Measurements from ENCODE around the gene CACNG4.
A peak's percentile ranks its signal among the peaks of the same experiment; 100 is the strongest.
"Not testable (repeated sequence)": the region's sequence is repeated elsewhere in the genome, so short reads cannot be mapped to it uniquely, and the experiment has no call there.

CACNG4 gene

GRCh38 chr17:66965801-66966262, 1.3 kb downstream of the CACNG4 start:
- DNase-seq = peak; percentile 19 to 41

- no peak for DNase-seq
Observed at GRCh38 chr17:66966298-66966697, 1.8 kb downstream of the CACNG4 start.

DNA sequence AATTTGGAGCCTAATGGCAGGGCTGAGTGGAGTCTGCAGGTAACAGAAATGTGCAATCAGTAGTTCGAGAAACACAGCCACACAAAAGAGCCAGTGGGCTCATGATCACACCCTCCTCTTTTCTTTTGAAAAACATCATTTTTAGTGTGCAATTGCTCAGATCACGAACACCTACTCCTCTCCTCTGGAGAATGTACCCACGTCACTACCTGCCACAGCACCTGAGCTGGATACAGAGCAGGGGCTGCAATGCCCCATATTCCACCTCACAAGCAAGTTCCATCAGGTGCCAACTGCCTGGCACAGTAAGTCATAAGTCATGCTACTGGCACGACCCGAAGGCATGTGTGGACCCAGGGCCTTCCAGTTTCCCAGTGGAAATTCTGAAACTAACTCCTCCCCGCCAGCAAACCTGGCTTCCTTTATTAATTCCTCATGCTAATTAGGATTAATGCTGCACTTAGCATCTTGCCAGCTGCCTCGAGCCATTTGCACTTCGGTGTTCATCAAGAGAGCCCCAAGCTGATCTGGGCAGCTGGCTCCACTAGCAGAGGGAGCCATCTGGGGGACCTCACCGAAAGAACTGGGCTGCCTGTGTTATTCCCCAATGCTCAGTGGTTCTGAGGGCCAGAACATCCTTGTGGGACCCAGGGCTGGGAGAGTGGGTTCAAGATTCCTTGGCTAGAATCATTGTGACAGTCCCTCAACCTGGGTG, 2.4 kb downstream of the CACNG4 start:
- peak; percentile 89 to 98 for DNase-seq

- DNase-seq = peak; percentile 64 to 82
Observed at GRCh38 chr17:66967837-66968543, 3.5 kb downstream of the CACNG4 start.

- no peak for DNase-seq
Observed at GRCh38 chr17:66968916-66969315, 4.4 kb downstream of the CACNG4 start.

- DNase-seq = no peak
Observed at GRCh38 chr17:66970140-66970539, 5.6 kb downstream of the CACNG4 start.

DNA sequence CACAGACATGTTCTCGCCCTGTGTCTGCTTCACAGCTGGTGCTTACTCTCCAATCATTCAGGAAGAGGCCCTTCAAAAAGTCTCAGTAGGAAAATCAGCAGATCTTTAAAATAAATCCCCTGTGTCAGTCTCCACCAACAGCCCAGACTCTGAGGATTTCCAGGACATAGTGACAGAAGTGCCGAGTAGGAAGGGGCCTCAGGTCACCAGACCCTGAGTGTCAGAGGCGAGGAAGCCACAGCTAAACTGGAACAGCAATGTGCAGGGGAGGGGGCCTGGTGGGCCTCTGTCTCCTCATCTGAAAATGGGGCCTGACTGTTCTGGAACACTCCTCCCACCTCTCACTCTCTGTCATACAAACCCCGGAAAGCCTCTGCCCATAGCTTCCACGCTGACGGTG, 6.3 kb downstream of the CACNG4 start:
- DNase-seq = peak in 1 of 2 experiments; percentile 29

- DNase-seq = peak in 1 of 2 experiments; percentile 22
Observed at GRCh38 chr17:66971264-66971663, 6.8 kb downstream of the CACNG4 start.

GRCh38 chr17:66971730-66972441, 7.4 kb downstream of the CACNG4 start:
- no peak for DNase-seq

GRCh38 chr17:66972442-66972830, 7.9 kb downstream of the CACNG4 start:
- DNase-seq = not testable (repeated sequence)

- no peak for DNase-seq
Observed at GRCh38 chr17:66975188-66975587, 10.7 kb downstream of the CACNG4 start.

DNA sequence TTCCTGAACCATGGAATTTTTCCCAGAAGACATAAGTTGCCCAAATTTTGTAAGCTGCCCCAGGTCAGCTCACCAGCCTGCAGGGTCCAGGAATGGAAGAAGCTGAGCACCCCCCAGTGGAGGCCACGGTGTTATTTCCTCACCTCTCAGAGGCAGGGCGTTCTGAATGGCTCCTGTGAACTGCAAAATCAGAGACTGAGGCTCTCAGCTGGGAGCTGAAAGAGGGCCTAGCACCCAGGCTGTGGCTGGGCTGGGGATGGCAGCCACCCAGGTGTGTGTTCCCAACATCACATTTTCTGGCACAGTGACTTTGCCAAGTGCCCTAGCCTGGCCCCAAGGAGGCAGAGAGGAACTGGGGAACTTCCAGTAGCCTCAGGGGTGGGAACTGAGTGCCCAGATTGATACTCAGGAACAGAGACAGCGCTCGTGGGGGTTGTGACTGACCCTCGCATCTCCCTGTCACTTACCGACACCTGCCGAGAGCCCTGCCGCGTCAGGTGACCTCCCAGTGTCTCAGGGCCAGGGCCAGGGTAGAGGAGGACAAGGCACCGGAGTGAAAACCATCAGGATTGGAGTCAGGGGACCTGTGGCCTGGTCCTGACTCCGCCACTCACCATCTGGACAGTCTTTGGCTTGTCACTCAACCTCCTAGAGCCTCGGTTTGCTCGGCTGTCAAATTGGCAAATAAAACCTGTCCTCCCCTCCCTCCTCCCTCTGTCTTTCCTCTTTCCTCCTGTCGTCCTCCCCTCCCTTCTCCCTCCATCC, 11.3 kb downstream of the CACNG4 start:
- DNase-seq = peak; percentile 22 to 68

DNA sequence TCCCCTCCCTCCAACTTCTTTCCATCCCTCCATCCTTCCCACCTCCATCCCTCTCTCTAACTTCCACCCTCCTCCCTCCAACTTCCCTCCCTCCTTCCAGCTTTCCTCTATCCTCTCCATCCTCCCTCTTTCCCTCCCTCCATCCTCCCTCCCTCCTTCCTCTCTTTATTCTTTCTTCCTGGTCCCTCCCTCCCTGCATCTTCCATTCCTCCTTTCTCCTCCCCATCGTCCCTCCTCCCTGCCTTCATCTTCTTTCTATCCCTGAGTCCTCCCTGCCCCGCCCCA, 11.8 kb downstream of the CACNG4 start:
- DNase-seq = no peak

DNA sequence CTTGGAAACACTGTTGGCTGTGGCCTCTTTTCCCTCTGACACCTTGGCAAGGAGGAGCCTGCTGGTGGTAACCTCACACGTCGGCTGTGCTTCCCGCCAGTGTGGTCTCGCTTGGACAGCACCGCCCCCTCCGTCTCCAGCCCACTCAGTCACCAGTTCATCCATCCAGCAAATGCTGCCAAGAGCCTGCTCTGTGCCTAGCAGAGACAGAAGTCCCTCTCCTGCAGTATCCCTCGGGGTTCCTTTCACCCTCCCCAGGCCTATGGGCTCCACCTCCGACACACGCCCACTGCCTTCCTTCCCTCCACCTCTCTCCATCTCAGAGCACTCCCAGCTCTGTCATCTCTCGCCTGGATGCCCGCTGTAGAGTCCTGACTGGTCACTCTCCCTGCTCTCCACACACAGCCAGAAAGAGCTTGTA, 12.3 kb downstream of the CACNG4 start:
- no peak for DNase-seq

- no peak for DNase-seq
Observed at GRCh38 chr17:66978514-66979061, 14.1 kb downstream of the CACNG4 start.

GRCh38 chr17:66980896-66981295, 16.4 kb downstream of the CACNG4 start:
- no peak for DNase-seq

DNA sequence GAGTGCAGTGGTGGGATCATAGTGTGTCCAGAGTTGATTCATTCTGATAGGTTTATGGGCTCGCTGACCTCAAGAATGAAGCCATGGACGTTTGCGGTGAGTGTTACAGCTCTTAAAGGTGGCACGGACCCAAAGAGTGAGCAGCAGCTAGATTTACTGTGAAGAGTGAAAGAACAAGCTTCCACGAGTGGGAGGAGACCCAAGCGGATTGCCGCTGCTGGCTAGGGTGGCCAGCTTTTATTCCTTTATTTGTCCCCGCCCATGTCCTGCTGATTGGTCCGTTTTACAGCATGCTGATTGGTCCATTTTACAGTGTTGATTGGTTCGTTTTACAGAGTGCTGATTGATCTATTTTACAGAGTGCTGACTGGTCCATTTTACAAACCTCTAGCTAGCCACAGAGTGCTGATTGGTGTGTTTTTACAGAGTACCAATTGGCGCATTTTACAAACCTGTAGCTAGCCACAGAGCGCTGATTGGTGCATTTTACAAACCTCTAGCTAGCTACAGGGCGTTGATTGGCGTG, 17.5 kb downstream of the CACNG4 start:
- no peak for DNase-seq

DNA sequence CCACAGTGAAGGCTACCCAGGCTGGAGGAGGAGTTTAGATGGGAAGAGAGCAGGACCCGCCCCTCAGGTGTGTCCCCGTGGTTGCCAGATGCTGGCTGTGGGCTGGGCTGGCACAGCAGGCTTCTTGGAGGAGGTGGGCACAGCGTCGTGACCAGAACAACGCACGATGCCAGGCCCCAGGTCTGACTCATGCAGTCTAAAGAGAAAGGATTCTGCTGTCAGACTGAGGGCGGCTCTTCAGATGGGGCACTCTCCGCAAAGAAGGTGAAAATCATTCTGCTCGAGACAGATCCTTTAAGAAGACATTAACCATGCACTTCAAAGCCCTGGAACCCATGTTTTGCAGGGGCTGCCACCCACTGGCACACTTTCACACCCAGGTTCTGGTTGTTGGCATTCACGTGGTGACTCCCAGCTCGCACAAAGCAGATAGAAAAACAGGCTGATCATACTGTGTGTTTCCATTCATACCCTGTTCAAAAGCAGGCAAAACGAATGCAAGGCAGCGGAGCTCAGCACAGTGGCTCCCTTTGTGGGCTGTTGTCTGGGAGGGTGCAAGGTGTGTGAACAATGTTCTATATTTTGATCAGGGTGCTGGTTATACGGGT, 19.0 kb downstream of the CACNG4 start:
- no peak for DNase-seq

DNA sequence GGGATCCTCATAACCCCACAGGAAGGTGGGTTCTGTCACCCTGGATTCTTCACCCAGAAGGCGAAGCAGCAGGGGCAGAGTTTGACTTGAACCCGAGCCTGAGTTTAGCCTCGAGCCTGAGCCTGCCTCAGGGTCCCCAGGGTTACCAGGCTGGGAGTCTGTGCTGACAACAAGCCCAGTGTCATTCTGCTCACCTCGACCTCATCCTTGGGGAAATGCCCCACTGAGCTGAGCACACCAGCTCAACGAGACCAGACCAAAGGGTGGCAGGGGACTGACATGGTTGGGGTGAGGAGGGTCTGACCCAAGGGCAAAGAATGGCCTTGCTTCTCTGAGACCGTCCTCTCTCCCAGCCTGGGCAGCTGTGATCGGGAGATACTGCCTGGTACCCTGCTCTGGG, 20.2 kb downstream of the CACNG4 start:
- no peak for DNase-seq

DNA sequence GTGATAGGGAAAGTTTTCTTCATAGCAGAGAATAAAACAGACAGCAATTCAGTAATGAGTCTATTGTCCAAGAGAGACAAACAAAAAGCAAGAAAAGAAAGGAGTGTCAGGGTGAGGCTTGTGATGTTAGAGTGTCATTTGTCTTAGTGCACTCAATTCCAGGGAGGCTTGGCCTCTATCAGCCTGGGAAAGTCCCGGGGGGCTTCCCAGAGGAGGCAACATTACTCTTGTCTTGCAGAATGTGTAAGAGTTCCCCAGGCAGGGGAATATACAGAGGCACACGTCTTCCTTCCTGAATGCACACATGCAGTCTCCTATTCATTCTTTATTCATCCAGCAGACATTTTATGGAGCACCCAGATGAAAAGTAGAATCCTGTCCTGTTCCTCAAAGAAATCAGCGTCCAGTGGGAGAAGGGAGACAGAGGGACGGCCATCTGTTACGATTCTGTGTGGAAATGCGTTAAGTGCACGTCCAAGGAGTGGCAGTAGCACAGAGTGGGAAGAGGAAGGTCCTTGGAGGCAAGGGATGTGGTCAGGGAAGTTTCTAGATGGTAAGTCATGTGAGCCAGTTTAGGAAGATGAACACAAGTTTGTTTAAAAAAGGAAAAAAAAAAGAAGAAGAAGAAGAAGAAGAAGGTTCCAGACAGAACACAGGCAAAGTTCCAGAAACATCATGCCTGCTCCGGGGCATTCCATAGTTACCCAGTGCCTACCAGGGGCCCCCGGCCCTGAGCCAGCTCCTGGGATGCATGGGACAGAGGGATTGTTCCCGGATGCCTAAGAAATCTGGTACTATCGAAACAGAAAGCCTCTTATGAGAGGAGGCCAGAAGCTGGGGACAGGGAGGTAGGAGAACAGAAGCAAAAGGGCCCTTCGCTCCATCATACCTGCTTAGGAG, 21.1 kb downstream of the CACNG4 start:
- DNase-seq = no peak

DNA sequence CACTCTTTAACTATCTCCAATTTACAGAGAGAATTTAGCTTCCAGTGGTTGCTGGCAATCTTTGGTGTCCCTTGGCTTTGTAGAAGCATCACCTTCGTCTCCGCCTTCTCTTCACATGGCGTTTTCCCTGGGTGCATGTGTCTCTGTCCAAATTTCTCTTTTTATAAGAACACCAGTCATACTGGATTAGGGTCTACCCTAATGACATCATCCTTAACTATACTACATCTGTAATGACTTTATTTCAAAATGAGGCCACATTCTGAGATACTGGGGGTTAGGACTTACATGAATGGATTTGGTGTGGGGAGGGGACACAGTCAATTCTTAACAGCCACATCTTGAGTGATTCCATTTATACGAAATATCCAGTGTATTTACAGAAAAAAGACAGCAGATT, 22.2 kb downstream of the CACNG4 start:
- no peak for DNase-seq

Measured in NCI-H524 (cell line).